Tibial nerve (tissue), 3 donors: Measurements from ENCODE around the gene ELANE.

Experiments used
- POLR2A ChIP-seq, 2 donors: fragments of 450-650 bp; IDR thresholded peaks; one replicate each; pipeline ENCODE4 v1.6.1; 2017; ENCODE audit warnings: antibody characterized with exemption in 2 of 2, mild to moderate bottlenecking in 2 of 2, moderate library complexity in 2 of 2
- TF ChIP-seq, protein P1 (sequence below), 5 experiments: fragments of 200-600 bp in 3 of 5; fragments of 450-650 bp in 2 of 5; sonication (generic) in 3 of 5; IDR thresholded peaks; one replicate each; pipeline ENCODE4 v1.5.1; 2016 to 2019; ENCODE audit warnings: antibody characterized with exemption in 5 of 5, mild to moderate bottlenecking in 3 of 5, moderate library complexity in 2 of 5

DNA sequence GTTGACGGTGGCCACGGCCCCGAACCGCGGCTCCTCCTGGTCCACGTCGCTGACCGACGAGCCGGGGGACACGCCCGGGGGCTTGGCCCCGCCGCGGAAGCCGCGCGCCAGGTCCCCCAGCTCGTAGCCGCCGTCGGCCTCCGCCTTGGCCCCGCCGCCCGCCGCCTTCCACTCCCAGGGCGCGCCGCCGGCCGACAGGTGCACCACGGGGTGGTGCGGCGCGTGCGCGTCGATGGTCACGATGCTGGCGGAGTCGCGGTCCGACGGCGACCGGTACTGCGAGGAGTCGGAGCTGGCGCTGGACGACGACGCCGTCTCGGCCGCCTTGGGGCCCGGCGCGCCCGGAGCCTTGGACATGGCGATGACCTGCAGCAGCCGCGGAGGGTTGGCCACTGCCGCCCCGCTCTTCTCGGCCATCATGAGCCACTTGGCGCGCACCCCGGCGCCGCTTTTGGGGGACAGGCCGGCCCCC lies 39.3 kb upstream of the ELANE start:
- TF ChIP-seq, protein P1, sequence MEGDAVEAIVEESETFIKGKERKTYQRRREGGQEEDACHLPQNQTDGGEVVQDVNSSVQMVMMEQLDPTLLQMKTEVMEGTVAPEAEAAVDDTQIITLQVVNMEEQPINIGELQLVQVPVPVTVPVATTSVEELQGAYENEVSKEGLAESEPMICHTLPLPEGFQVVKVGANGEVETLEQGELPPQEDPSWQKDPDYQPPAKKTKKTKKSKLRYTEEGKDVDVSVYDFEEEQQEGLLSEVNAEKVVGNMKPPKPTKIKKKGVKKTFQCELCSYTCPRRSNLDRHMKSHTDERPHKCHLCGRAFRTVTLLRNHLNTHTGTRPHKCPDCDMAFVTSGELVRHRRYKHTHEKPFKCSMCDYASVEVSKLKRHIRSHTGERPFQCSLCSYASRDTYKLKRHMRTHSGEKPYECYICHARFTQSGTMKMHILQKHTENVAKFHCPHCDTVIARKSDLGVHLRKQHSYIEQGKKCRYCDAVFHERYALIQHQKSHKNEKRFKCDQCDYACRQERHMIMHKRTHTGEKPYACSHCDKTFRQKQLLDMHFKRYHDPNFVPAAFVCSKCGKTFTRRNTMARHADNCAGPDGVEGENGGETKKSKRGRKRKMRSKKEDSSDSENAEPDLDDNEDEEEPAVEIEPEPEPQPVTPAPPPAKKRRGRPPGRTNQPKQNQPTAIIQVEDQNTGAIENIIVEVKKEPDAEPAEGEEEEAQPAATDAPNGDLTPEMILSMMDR (IDR thresholded peaks at IDR 0.05) = no peak
- no peak for TF ChIP-seq POLR2A (IDR thresholded peaks at IDR 0.05)
